HG03064 (cell line): ENCODE measurements around the gene KCNQ5.

Experiments used
- ATAC-seq: cut with Tn5 transposase; IDR thresholded peaks from one replicate; pipeline ENCODE4 v1.9.1; 2021; ENCODE audit warnings: low read depth; ENCODE audit not compliant: unreplicated experiment

KCNQ5 gene

DNA sequence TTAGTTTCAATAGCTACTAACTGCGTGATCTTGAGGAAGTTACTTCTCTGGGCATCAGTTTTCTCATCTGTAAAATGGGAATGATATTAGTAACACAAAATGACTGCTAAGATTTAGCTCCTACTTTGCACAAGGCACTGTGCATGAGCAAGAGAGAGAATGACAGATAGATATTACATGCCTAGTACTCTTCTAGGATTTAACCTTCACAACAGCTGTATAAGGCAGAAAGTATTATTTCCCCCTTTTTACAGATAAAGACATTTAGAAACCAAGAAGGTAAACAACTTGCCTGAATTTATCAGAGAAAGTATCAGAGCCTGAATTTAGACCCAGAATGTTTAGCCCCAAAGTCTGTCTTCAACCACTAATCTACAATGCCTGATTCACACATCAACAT, 321.8 kb downstream of the KCNQ5 start:
- ATAC-seq = no peak

GRCh38 chr6:72944660-72945059, 322.8 kb downstream of the KCNQ5 start:
- ATAC-seq = no peak

DNA sequence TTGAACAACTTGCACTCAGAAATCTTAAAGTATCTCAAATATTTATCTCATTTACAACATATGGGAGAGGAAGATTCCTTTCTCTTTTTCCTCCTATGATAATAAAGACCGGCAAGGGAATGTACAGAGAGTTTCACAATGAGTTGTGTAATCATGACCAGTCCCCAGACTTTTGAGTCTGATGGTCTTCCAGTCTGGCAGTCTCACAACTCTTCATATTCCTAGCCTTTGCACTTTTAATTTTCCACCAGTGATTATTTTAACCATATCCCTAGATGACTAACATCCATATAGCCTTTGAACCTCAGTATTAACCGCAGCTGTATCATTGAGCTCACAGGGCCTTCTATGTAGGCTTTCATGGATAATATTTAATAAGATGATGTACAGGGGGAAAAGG, 324.9 kb downstream of the KCNQ5 start:
- ATAC-seq = no peak

DNA sequence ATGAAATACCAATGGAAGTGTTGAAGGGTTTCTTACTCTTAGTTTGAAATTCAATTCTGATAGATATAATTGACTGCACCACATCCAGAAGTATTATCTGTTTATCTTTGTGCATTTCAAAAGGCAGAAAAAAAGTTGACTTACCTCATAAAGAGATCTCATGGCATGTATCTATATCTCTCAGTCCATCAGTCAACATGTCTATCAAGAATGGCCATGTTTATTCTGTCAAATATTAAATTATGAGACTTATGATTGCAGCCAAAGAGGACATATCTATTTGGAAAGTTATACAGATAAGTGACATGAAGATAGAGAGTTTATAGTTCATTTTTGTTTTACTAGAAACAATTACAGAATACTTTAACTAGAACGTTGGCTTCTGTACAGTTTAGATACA, 325.7 kb downstream of the KCNQ5 start:
- ATAC-seq = no peak

DNA sequence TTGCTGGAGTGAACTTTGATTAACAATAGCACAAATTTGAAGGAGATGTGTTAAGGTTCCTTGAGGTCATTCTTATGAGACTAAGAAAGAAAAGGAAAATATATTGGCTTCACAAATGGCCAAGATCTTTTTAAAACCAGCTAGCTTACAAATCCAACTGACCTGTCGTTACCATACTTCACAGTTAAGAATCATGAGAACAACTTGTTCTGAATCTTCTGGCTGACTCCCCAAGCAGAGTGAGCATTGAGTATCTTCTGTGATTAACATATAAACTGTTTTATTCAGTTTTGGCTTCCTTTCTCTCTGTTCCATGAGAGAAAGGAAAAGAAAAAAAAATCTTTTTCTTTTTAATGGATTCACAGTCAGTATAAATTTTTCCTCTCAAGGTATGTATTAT, 326.3 kb downstream of the KCNQ5 start:
- ATAC-seq = no peak

- ATAC-seq = no peak
These were observed 328.4 kb downstream of the KCNQ5 start for GRCh38 chr6:72950114-72950860.

GRCh38 chr6:72952808-72953630, 331.2 kb downstream of the KCNQ5 start:
- no peak for ATAC-seq

GRCh38 chr6:72953971-72954381, 332.1 kb downstream of the KCNQ5 start:
- ATAC-seq = no peak

- ATAC-seq = no peak
These were observed 332.9 kb downstream of the KCNQ5 start for GRCh38 chr6:72954716-72955115.

- ATAC-seq = no peak
These were observed 333.8 kb downstream of the KCNQ5 start for GRCh38 chr6:72955666-72956065.

DNA sequence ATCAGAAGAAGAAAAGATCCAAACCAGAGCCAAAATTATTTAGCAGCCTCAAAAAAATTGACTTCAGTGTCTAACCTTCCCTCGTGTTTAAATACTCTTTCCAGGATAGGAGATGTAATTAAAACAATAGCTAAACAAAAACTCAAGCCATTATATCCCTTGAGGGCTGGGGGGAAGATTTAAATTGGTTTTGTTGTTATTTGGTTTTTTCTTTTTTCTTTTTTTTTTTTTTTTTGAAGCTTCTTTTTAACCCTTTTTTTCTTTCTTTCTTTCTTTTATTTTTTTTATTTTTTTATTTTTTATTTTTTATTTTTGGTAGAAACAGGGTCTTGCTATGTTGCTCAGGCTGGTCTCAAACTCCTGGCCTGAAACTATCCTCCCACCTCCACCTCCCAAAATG, 334.4 kb downstream of the KCNQ5 start:
- no peak for ATAC-seq

- no peak for ATAC-seq
These were observed 338.0 kb downstream of the KCNQ5 start for GRCh38 chr6:72959821-72960220.

DNA sequence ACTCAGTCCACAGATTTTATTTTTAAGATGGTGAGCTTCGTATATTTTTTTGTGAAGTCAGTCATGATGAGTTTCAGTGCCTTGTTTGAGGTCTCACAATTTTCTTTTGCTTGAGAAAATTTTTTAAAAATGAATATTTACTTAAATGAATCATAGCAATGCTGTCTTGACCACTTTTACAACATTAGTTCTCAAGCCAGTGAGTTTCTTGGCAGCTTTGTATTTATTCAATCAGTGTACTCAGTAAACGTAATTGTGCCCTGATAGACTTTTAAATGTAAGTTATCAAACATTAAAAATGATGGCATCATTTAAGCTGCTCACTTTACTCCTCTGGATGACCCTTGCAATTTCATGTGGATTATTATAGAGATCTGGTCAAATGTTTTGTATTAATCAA, 342.1 kb downstream of the KCNQ5 start:
- no peak for ATAC-seq

GRCh38 chr6:72966628-72967280, 344.9 kb downstream of the KCNQ5 start:
- ATAC-seq = no peak

- no peak for ATAC-seq
These were observed 345.5 kb downstream of the KCNQ5 start for GRCh38 chr6:72967329-72967728.

GRCh38 chr6:72968704-72969103, 346.8 kb downstream of the KCNQ5 start:
- ATAC-seq = no peak

DNA sequence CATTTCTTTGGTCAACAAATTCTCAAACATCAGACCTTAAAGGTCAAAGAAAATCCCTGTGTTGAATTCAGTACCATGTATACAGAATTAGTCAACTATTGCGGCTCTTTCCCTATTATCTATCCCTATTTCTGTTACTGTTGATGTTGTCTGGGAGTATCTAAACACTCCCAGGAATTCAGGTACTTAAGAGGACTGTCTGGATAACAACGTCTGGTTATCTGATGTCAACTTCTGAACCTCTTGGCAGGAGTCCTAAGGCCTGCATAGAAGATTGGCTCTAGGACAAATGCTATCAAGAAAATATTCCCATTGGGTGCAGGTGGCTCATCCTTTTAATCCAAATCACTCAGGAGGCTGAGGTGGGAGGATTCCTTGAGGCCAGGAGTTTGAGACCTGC, 347.8 kb downstream of the KCNQ5 start:
- no peak for ATAC-seq

DNA sequence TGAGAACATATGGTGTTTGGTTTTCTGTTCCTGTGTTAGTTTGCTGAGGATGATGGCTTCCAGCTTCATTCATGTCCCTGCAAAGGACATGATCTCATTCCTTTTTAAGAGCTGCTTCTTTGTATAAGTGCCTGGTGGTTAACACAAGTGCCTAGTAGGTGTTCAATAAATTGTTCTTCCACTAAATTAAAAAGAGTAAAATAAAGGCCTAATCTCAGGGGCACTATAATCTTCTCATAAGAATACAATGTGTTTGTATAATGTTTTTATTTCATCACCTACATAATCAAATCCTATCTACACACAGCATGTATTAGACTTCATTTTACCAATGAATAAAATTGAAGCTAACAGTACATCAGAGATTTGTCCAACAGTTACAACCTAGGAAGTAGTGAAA, 350.7 kb downstream of the KCNQ5 start:
- no peak for ATAC-seq

- ATAC-seq = no peak
These were observed 352.4 kb downstream of the KCNQ5 start for GRCh38 chr6:72974276-72974675.

DNA sequence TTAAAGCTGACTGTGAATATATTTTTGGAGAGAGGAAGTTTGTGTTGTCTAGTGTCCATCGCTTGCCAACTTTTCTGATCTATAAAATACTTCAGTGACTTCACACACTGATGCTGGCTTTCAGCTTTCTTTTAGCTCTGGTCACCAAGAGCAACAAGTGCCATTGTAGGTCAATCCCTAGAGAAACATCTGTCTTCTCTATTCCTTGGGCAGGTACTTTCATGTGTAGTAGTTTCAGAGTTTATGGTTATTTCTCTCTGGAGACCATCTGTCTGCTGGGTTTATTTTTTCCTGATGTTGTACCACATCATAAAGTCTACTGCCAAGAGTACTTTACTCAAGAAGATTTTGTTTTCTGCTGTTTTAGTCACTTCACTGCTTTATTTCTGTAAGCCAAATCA, 353.5 kb downstream of the KCNQ5 start:
- ATAC-seq = peak; percentile 67

DNA sequence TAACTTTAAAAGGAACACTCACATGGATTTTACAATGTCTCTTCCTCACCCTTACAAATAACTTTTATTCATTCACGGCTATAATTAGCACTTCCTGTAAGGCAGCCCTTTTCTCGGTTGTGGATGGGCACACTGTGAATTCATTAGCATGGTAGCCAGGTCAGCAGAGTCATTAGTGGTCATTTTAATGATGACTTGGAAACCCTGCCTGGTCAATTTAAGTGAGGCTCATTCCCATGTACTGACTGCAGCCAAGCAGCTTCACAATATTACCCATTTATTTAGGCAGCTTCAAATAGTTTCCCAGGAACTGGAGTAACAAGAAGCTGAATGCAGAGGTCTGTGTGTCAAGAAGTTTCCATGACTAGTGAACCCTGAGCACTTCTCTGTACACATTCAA, 354.6 kb downstream of the KCNQ5 start:
- no peak for ATAC-seq

GRCh38 chr6:72977114-72977513, 355.2 kb downstream of the KCNQ5 start:
- peak; percentile 80 for ATAC-seq
